ENCODE measurements around the gene FRMPD1. TPM values are rescaled to one million over a fixed set of nuclear protein-coding genes. Genes with fewer than 3 reads are reported as not detected.

The FRMPD1 gene
- total and polyA plus RNA-seq, 2 of the 4 experiments (the other 2 are of a cell fraction) = not detected

- Histone ChIP-seq H4K5ac (ENCODE audit: low read depth, low read length) (no peak overlapping the region), H2AK9ac (replicated peaks; ENCODE audit: low read depth, low read length, poor library complexity) (no peak overlapping the region), H4K8ac (ENCODE audit: low read depth in 2 of 2, low read length in 2 of 2) (no peak overlapping the region), H3K56ac (ENCODE audit: extremely low read depth, insufficient read depth, low read length) (no peak overlapping the region), H3K23ac (ENCODE audit: low read depth, low read length) (no peak overlapping the region), H4K20me1 (ENCODE audit: insufficient read depth, low read length) (no peaks in the 10 kb centered on the region), H2BK15ac (ENCODE audit: low read depth, low read length) (no peak overlapping the region), H3K9ac (ENCODE audit: low read depth, low read length) (no peak overlapping the region), H2AK5ac (ENCODE audit: low read depth, low read length) (no peak overlapping the region), H2BK120ac (ENCODE audit: low read depth, low read length) (no peak overlapping the region), H3K9me1 (ENCODE audit: insufficient read depth, low read length) (no peaks in the 10 kb centered on the region), H3K27me3 (ENCODE audit: control insufficient read depth, insufficient read depth, low read length) (peaks cover 21% of the 10 kb centered on the region), H3K27ac (ENCODE audit: insufficient read depth, low read length) (no peak overlapping the region), H3K4ac (ENCODE audit: low read depth, low read length) (no peak overlapping the region), H2AFZ (replicated peaks; ENCODE audit: low read length, poor library complexity) (no peak overlapping the region), H2BK5ac (ENCODE audit: low read depth, low read length, poor library complexity, severe bottlenecking) (no peak overlapping the region), H3K4me3 (ENCODE audit: insufficient read depth, low read depth, low read length) (no peak overlapping the region), H3K9me3 (ENCODE audit: control insufficient read depth, insufficient read depth, low read length) (no peaks in the 10 kb centered on the region), H2BK20ac (ENCODE audit: low read depth, low read length) (no peak overlapping the region), H3K36me3 (ENCODE audit: control insufficient read depth, insufficient read depth, low read length) (no peaks in the 10 kb centered on the region), H4K91ac (ENCODE audit: insufficient read depth, low read depth, low read length) (no peak overlapping the region), H3K4me2 (ENCODE audit: low read depth, low read length) (no peak overlapping the region), H3K4me1 (ENCODE audit: control insufficient read depth, insufficient read depth, low read length) (no peaks in the 10 kb centered on the region), H3K14ac (replicated peaks; ENCODE audit: low read depth, low read length) (no peak overlapping the region), H3K79me1 (ENCODE audit: low read depth in 1 of 2, low read length in 2 of 2) (no peaks in the 10 kb centered on the region), H3K18ac (ENCODE audit: low read depth, low read length) (no peak overlapping the region)
- CTCF ChIA-PET = no interaction called here
- peak; percentile 20 for DNase-seq
- WGBS, 2 experiments (ENCODE audit: extremely low coverage in 2 of 2, insufficient read length in 1 of 2) = no CpG with 5 or more reads among the region's 4 CpGs
- POLR2A ChIA-PET (ENCODE audit: unreplicated experiment) = no interaction called here
- ATAC-seq (ENCODE audit: low read depth) = no peak
- intact Hi-C loops (cut with micrococcal nuclease) = no loop called here
- in situ Hi-C loops (cut with MboI; ENCODE audit: low sequenced_read_pairs) = no loop called here
- TF ChIP-seq MXI1 (IDR thresholded peaks at IDR 0.05; ENCODE audit: borderline replicate concordance, low read depth, low read length) (no peak), SMC3 (IDR thresholded peaks at IDR 0.05; ENCODE audit: low read depth, low read length) (no peak), CHD1 (IDR thresholded peaks at IDR 0.05; ENCODE audit: low read depth, low read length) (no peak), RAD21 (IDR thresholded peaks at IDR 0.05; ENCODE audit: low read length) (no peak), FOS (IDR thresholded peaks at IDR 0.05; ENCODE audit: low read depth, low read length) (no peak), MAFK (IDR thresholded peaks at IDR 0.05; ENCODE audit: low read depth, low read length) (no peak), RFX5 (IDR thresholded peaks at IDR 0.05; ENCODE audit: low read depth, low read length) (no peak), BHLHE40 (IDR thresholded peaks at IDR 0.05; ENCODE audit: low read depth, low read length) (no peak), MAZ (IDR thresholded peaks at IDR 0.05; ENCODE audit: borderline replicate concordance, low read depth, low read length) (no peak), ELK1 (IDR thresholded peaks at IDR 0.05; ENCODE audit: borderline replicate concordance, low read depth, low read length) (no peak)
- BruUV-seq (replicated peaks) = no TSS peak
- dilution Hi-C loops (cut with HindIII; ENCODE audit: low sequenced_read_pairs, unreplicated experiment) = no loop called here
Observed at GRCh38 chr9:37693260-37693659, 42.5 kb downstream of the FRMPD1 start.

All from IMR-90 (cell line).